GM23338 (cell line): ENCODE measurements around the gene FMN2. TPM values are rescaled to one million over a fixed set of nuclear protein-coding genes. Genes with fewer than 3 reads are reported as not detected.

ENCODE experiments used
- ATAC-seq: fragments of 200-7000 bp; cut with Tn5 transposase; 3 replicates; pipeline ENCODE4 v1.9.1; 2020
- DNase-seq: peaks from one replicate; pipeline ENCODE4 v3.0.0-alpha.2; 2015; ENCODE audit warnings: low spot score
- H2AFZ ChIP-seq: fragments of 200-600 bp; sonication (generic); 2 replicates; pipeline ENCODE4 v1.8.0; 2016; ENCODE audit warnings: antibody characterized with exemption, mild to moderate bottlenecking, moderate library complexity
- H3F3A ChIP-seq: fragments of 200-600 bp; sonication (generic); replicated peaks from 2 replicates; pipeline ENCODE4 v1.8.0; 2017; ENCODE audit warnings: antibody characterized with exemption, mixed run types, low read depth
- H3K27ac ChIP-seq: fragments of 200-600 bp; sonication (generic); 2 replicates; pipeline ENCODE4 v1.6.1; 2016; ENCODE audit warnings: low read depth
- H3K27me3 ChIP-seq: fragments of 200-600 bp; sonication (generic); 2 replicates; pipeline ENCODE4 v1.8.0; 2016; ENCODE audit warnings: mild to moderate bottlenecking, mixed run types, moderate library complexity; ENCODE audit not compliant: insufficient read depth
- H3K36me3 ChIP-seq: fragments of 200-600 bp; sonication (generic); 2 replicates; pipeline ENCODE4 v1.8.0; 2016; ENCODE audit warnings: mild to moderate bottlenecking; ENCODE audit not compliant: insufficient read depth
- H3K4me1 ChIP-seq: fragments of 200-600 bp; sonication (generic); 2 replicates; pipeline ENCODE4 v1.8.0; 2016; ENCODE audit warnings: mild to moderate bottlenecking, moderate library complexity; ENCODE audit not compliant: insufficient read depth
- H3K4me2 ChIP-seq: fragments of 200-600 bp; sonication (generic); 2 replicates; pipeline ENCODE4 v1.7.1; 2017; ENCODE audit warnings: mixed run types
- H3K4me3 ChIP-seq: fragments of 200-600 bp; sonication (generic); 2 replicates; pipeline ENCODE4 v1.6.1; 2016; ENCODE audit warnings: mixed run types
- H3K79me2 ChIP-seq: fragments of 200-600 bp; sonication (generic); replicated peaks from 2 replicates; pipeline ENCODE4 v1.8.0; 2017; ENCODE audit warnings: mild to moderate bottlenecking; ENCODE audit not compliant: insufficient read depth
- H3K9me2 ChIP-seq: fragments of 200-600 bp; sonication (generic); 2 replicates; pipeline ENCODE4 v1.8.0; 2017; ENCODE audit not compliant: insufficient read depth
- H4K20me1 ChIP-seq: fragments of 200-600 bp; sonication (generic); replicated peaks from 2 replicates; pipeline ENCODE4 v1.8.0; 2017; ENCODE audit warnings: mild to moderate bottlenecking; ENCODE audit not compliant: insufficient read depth
- H3K27ac Mint-ChIP-seq: 2 replicates; pipeline ENCODE4 v1.8.0; 2020; ENCODE audit warnings: inconsistent platforms, mild to moderate bottlenecking, moderate library complexity, mixed read lengths
- H3K27me3 Mint-ChIP-seq: 3 replicates; pipeline ENCODE4 v1.8.0; 2022; ENCODE audit warnings: low read depth, mild to moderate bottlenecking, moderate library complexity, mixed read lengths, inconsistent platforms; ENCODE audit not compliant: insufficient read depth, poor library complexity
- H3K36me3 Mint-ChIP-seq: 3 replicates; pipeline ENCODE4 v1.8.0; 2021; ENCODE audit warnings: low read depth, mild to moderate bottlenecking, inconsistent platforms, moderate library complexity, mixed read lengths
- H3K4me1 Mint-ChIP-seq: 3 replicates; pipeline ENCODE4 v1.8.0; 2020; ENCODE audit warnings: mild to moderate bottlenecking, inconsistent platforms, mixed read lengths
- H3K4me3 Mint-ChIP-seq: 3 replicates; pipeline ENCODE4 v1.8.0; 2021; ENCODE audit warnings: moderate library complexity, mild to moderate bottlenecking, inconsistent platforms, mixed read lengths
- H3K9me3 Mint-ChIP-seq: 3 replicates; pipeline ENCODE4 v1.8.0; 2020; ENCODE audit warnings: moderate library complexity, mild to moderate bottlenecking, inconsistent platforms, mixed read lengths
- CREB1 ChIP-seq: fragments of 250-450 bp; sonication (Bioruptor Pico); IDR thresholded peaks from 2 replicates; pipeline ENCODE4 v1.5.0; 2020; ENCODE audit warnings: low read depth, mild to moderate bottlenecking, moderate library complexity
- CTCF ChIP-seq, 2 experiments: fragments of 200-600 bp in 1 of 2; sonication (generic) in 1 of 2; conservative IDR thresholded peaks; 2 replicates each; pipeline versions ENCODE4 v1.5.1 to v1.6.1; 2016 to 2017; ENCODE audit warnings: antibody characterized with exemption in 2 of 2, low read depth in 2 of 2, mild to moderate bottlenecking in 2 of 2, moderate library complexity in 1 of 2
- EZH2 ChIP-seq: fragments of 200-600 bp; sonication (generic); IDR thresholded peaks from one replicate; pipeline ENCODE4 v1.8.0; 2017; ENCODE audit warnings: antibody characterized with exemption, mild to moderate bottlenecking, low read depth; ENCODE audit not compliant: unreplicated experiment
- EZH2phosphoT487 ChIP-seq: fragments of 200-600 bp; sonication (generic); IDR thresholded peaks from one replicate; pipeline ENCODE4 v1.8.1; 2018; ENCODE audit warnings: antibody characterized with exemption; ENCODE audit not compliant: unreplicated experiment
- JUNB ChIP-seq: IDR thresholded peaks from one replicate; pipeline ENCODE4 v1.6.1; 2016; ENCODE audit warnings: antibody characterized with exemption; ENCODE audit not compliant: unreplicated experiment
- POLR2AphosphoS5 ChIP-seq: IDR thresholded peaks from 2 replicates; pipeline ENCODE4 v1.6.1; 2016; ENCODE audit warnings: antibody characterized with exemption, low read depth
- STAT1 ChIP-seq: IDR thresholded peaks from one replicate; pipeline ENCODE4 v1.6.1; 2016; ENCODE audit warnings: antibody characterized with exemption; ENCODE audit not compliant: unreplicated experiment
- ZNF114 ChIP-seq: fragments of 250-450 bp; sonication (Bioruptor Pico); IDR thresholded peaks from 2 replicates; pipeline ENCODE4 v1.5.0; 2020; ENCODE audit warnings: mild to moderate bottlenecking, moderate library complexity
- ZNF331 ChIP-seq: fragments of 250-450 bp; sonication (Bioruptor Pico); IDR thresholded peaks from 2 replicates; pipeline ENCODE4 v1.5.0; 2020; ENCODE audit warnings: low read depth, mild to moderate bottlenecking, moderate library complexity
- ZNF462 ChIP-seq: fragments of 250-450 bp; sonication (Bioruptor Pico); IDR thresholded peaks from 2 replicates; pipeline ENCODE4 v1.5.0; 2020; ENCODE audit warnings: mild to moderate bottlenecking, moderate library complexity
- polyA plus RNA-seq: library from polyadenylated mRNA; unstranded; fragments of >200 nt; fragmentation: Nextera tagmentation; extraction: Ambion mirVana; gene quantifications from 2 replicates; pipeline ENCODE4 v1.2.1, GENCODE V29; 2016
- total RNA-seq: library from RNA; depleted of rRNA; stranded (reverse); fragments of >200 nt; shearing (Covaris generic); gene quantifications from 2 replicates; pipeline ENCODE4 v1.2.3, GENCODE V29; 2014

Gene FMN2
- total and polyA plus RNA-seq, 2 experiments from 2014 or later, result 1.5 to 2.5 TPM

GRCh38 chr1:240420766-240421165 lies 329.1 kb downstream of the FMN2 start (continued):
- TF ChIP-seq ZNF462 (CRISPR knock-in tag) (no peak), ZNF114 (CRISPR knock-in tag) (no peak)

GRCh38 chr1:240423246-240423924 lies 331.7 kb downstream of the FMN2 start:
- Mint-ChIP-seq H3K27ac (no peak overlapping the region), H3K4me3 (no peak overlapping the region)
- no peak for TF ChIP-seq EZH2phosphoT487
- TF ChIP-seq CTCF (conservative IDR thresholded peaks at IDR 0.05; ENCODE audit: low read depth in 2 of 2), result no peak
- TF ChIP-seq POLR2AphosphoS5, result no peak
- no peak for TF ChIP-seq ZNF331 (CRISPR knock-in tag)
- no peak for TF ChIP-seq STAT1
- no peak for TF ChIP-seq CREB1
- TF ChIP-seq EZH2, result no peak
- no peak for TF ChIP-seq ZNF114 (CRISPR knock-in tag)
- no peak for TF ChIP-seq JUNB

More at GRCh38 chr1:240423246-240423924, 331.7 kb downstream of the FMN2 start:
- H3K4me2 ChIP-seq, result no peak overlapping the region
- no peaks in the 10 kb centered on the region for H3K27me3 ChIP-seq
- ATAC-seq (no peak), DNase-seq (no peak)
- no peaks in the 10 kb centered on the region for H3K4me1 ChIP-seq
- H3K4me3 ChIP-seq, result no peak overlapping the region
- no peaks in the 10 kb centered on the region for H3K79me2 ChIP-seq
- Mint-ChIP-seq H3K9me3 (no peaks in the 10 kb centered on the region), H3K4me1 (no peaks in the 10 kb centered on the region), H3K27me3 (peaks cover 2% of the 10 kb centered on the region), H3K36me3 (no peaks in the 10 kb centered on the region)
- H3F3A ChIP-seq, result no peaks in the 10 kb centered on the region
- H3K9me2 ChIP-seq, result no peaks in the 10 kb centered on the region
- H3K36me3 ChIP-seq, result no peaks in the 10 kb centered on the region
- no peak overlapping the region for H3K27ac ChIP-seq
- H2AFZ ChIP-seq, result no peak overlapping the region
- no peaks in the 10 kb centered on the region for H4K20me1 ChIP-seq
